NCI-H460 (cell line): ENCODE data around the gene TP53I13. TPM values are rescaled to one million over a fixed set of nuclear protein-coding genes. Genes with fewer than 3 reads are reported as not detected.

ENCODE experiments used
- DNase-seq: peaks from one replicate; pipeline ENCODE4 v3.0.0-alpha.2; 2016; ENCODE audit warnings: low read depth; ENCODE audit errors: extremely low read depth
- total RNA-seq: library from RNA; depleted of rRNA; stranded (reverse); fragments of >200 nt; shearing (Covaris generic); gene quantifications from 2 replicates; pipeline ENCODE4 v1.2.3, GENCODE V29; 2014

The TP53I13 gene
- total RNA-seq, 1 experiment from 2014 or later, result 65.2 TPM

DNA sequence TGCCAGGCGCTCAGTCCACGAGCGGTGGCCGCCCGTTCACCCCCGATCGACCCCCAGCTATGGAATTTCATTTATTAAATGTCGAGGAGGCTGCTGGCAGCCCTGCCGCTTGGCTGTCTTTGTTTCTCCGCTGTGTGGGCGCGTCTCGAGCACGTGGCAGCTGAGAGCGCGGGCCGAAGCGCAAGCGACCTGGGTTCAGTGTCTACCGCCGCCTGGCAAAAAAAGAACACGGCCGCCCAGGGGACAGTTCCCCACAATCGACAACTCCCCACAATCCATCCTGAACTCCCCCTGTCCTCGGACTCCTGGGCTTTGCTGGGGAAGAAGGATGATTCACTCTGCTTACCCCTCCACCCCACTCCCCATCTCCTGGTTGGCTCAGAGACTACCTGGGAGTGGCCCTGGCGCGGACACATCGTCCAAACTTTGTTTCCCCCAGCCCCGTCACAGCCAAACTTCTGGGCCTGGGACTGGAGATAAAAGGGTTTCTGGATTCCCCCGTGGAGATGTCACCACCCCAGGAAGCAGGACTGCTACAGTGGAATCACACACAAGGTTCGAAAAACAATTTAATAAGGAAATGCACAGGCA, 22.7 kb downstream of the TP53I13 start:
- DNase-seq, result no peak

DNA sequence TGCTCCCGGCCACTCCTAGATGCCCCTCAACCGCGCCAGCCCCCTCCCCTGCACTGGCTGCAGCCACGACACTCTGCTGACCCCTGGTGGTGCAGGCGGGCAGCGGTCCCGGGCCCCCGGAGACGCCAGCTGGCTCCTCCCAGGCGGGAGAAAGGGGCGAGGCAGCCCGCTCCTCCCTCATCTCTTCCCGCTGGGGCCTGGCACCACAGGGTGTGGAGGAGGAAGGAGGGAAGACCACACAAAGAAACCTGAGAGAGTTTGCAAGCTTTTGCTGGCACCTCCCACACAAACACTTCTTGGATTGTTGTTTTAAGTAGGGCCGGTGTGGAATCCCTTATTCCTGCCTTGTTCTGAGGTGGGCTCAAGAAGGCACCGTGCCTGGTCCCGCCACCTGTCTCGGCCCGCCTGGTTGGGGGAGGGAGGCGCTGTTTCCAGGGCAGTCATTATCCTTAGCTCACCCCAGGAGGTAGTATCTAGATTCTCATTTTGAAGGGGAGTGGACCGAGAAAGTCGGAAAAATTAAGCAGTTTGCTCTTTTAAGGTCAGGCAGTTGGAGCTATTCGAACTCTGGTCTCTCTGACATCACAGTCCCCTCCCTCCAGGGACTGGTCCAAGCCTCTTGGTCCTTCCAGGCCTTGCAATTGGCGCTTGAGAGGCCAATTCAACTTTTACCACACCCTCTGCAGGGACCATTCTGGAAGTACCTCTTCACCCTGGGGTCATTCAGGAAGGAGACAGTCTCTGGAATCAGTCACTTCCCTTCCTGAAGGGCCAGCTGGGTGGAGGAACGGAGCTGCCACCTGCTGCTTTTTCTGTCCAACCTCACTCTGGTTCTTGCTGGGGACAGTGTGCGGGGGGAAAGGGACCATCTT, 23.5 kb downstream of the TP53I13 start:
- DNase-seq, result peak; percentile 86

DNA sequence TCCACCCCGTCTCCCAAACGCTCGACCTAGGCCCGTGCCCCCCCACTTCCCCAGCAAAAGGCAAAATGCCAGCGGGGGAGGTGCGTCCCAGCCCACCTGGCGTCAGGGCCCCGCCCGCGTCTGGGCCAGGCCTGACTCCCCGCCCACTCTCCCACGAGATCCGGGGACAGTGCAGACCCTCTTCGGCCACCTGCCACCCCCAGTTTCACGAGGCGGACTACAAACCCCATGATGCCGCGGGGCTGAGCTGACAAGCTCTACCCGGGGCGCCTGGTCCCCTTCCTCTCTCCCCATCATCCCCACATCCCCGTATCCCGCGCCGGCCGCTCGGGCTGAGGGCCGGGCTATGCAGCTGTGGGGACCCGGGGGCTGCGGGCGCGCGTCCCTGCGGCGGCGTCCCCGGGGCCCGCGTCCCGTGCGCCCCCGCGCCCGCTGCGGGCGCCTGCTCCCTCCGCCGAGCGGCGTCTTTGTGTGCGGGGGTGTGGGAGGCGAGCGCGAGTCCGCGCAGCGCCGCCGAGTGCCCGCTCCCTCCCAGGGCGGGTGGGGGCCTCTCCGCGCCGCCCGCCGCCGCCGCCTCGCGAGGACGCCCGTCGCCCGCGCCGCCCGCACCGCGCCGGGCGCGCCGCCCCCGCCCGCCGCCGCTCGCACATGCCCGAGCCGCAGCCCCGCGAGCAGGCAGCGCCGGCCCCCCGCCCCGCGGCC, 24.5 kb downstream of the TP53I13 start, which contains the start of gene ANKRD13B:
Gene ANKRD13B, plus strand, starts transcription at position 283 of the 702 bp plus-strand sequence. CDS start 490 bp downstream, outside the sequence.
- DNase-seq, result no peak

DNA sequence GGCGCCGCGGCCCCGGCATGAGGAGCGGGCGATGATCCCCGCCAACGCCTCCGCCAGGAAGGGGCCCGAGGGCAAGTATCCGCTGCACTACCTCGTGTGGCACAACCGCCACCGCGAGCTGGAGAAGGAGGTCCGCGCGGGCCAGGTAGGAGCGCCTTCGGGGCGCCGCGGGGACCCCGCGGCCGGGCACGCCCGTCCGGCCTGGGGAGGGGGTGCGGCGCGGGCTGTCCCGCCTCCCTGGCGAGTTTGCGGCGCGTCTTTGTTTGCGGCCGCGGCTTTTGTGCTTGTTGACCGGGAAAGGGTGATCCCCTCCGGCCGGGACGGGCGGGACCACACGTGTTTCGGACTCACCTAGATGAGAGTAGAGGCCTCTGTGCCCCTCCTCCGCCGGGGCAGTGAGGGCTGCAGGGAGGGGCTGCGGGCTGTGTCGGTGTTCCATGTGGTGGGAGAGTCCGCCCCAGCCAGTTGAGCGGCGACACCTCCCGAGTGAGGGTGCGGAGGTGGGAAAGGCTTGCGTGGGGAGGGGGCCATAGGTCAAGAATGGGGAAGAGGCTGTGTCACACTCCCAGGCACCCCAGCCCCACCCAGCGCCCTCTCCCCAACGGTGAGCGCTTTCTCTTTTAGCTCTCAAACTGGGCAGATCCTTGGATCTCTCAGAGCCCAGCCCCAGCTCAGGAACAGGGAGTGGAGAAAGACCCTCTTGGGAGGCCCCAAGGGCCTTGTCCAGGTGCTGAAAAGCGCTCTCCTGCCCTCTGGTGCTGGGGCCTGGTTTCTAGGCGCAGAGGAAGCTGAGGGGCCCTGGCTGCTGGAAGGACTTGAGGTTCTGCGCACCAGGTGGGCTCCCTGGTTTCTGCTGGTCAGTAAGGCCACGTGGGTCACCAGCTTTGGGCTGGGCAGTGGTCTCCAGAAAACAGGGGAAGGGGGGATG, 25.4 kb downstream of the TP53I13 start:
- no peak for DNase-seq

DNA sequence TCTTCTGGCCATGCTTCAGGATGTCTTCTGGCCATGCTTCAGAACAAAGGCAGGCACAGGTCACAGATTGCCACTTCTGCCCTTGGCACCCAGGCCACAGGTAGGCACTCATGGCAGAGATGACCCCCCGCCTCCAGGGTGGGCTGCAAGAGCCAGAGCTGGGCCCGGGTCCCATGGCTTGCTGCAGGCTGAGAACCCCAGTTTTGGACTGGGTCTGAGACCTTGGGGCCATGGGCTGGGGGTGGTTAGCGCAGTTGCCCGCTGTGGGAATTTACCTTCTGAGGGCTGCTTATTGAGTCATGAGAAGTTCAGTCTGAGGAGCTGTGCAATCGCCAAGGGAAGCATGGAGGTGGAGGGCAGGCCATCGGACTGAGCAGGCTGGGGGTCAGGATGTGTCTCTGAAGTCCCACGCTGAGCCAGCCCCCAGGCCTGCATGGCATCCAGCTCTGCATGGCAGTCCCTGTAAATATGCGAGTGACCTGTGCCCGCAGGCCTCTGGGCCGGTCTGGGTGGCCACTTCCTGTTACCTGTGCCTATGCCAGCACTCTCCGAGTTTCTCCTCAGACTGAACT, 26.1 kb downstream of the TP53I13 start:
- DNase-seq, result no peak

DNA sequence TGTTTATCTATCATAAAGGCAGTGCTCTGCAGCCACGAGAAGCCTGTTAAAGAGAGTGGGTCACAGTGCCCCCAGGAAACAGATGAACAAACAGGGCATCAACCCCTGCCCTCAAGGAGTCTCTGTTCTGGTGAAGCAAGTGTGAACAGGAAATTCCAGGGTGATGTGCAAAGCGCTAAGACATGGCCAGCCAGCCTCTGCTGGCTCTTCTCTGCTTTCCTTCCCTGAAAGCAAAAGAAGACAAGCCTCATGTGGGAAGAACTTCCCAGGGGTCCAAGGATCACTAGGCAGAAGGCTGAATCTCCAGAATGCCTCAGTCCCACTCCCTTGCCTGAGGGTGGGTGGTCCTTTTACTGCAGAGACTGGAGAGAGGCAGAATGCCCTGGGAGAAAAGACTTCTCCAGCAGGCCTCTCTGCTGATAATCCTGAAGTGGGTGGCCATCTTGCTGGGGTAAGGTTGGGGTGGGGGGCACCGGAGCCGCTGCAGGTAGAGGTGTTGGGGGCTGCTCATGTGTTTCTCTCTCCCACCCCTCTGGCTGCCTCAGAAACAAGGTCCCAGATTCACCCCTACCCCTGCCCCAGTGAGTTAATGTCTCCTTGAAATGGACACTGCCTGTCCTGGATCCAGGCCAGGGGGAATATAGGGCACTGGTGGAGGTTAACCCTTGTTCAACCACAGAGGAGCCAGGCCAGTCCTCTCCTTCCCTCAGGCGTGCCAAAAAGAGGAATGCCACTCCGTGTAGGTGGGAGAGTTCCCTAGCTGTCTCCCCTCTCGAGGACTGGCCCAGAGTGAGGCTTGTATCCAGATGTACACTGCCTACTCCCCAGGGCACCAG, 26.8 kb downstream of the TP53I13 start:
- no peak for DNase-seq

DNA sequence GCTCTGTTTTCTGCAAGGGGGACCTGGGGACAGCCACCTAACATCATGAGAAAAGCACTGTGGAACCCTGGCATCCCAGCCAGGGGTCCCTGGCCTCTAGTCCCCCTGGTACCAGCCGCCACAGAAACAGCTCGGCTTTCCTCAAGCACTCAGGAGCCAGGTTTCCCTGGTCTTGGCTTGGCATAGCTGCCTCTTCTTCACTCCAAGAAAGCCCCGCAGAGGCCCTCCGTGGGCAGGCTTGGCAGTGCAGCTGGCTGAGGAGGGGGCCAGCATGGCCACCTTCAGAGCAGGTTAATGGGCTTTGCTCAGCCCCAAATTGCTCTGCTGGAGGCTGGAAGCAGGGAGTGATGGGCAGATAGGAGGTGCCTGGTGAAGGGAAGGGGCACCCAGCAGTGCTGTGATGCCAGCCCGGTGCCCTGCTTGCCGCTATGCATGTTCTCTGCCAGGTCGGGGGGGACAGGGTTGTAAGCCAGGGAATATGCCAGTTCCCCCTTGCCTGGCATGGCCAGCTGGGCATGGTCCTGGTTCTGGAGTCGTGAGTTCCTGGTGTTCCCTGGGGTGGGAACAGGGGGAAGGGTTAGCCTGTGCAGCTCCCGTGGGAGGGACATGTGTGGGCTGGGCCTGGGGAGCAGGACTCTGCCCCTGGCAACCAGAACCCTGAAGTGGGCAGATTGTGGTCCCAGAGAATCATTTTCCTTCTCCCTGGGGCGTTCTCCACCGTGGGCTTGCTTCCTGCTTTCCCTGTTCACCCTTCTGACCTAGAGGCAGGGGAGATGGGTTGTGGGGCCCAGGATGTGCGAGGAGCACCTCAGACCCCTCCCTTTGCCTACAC, 27.7 kb downstream of the TP53I13 start:
- no peak for DNase-seq

DNA sequence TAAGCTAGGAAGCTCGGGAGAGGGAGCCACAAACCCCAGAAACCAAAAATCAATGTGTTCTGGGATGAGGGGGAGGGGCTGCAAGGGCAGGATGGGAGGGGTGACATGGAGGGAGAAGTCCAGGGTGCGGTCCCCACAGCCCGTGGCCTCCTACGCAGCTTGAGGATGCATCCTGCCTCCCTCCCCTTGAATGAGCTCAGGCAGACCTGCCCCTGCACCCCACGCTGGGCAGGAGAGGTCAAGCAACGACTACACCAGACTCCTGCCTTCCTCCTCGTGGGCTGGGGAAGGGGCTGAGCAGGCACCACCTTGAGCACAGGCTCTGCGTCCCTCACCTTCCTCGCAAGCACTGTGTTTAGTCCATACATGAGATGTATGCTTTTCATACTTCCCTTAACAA, 28.3 kb downstream of the TP53I13 start:
- DNase-seq, result no peak

DNA sequence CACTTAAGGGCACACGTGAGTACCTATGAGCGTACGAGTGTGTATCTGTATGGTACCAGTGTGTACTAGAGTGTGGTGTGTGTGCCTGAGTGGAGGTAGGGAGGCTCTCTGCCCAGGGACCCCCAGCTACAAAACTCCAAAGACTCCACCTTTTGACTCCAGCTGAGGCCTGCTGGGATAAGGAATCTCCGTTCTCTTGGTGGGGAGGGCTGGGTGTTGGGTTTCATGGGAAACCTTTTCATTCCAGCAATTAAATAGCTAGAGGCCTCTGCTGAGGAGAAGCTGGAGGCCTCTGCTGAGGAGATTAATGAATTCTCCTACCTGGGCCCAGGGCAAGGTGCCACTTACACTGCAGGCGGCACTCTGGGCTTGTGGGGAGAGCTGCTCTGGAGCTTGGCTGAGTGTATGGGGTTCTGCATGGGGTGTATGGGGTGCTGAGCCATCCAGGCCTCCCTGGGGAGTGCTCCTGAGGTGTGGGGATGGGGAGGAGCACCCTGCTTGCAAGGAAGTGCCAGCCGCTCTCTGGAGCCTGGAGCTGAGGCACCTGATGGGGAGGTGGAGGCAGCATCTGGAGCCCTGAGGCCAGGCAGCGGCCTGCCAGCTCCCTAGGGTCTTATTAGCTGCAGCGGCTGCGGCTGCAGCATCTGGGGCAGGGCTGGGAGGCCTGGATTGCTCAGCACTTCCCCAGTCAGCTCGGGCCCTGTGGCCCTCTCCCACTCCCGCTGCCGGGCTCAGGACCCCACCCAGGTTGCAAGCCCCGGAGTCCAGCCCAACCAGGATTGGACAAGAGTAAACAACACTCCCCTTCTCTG, 29.1 kb downstream of the TP53I13 start:
- no peak for DNase-seq

DNA sequence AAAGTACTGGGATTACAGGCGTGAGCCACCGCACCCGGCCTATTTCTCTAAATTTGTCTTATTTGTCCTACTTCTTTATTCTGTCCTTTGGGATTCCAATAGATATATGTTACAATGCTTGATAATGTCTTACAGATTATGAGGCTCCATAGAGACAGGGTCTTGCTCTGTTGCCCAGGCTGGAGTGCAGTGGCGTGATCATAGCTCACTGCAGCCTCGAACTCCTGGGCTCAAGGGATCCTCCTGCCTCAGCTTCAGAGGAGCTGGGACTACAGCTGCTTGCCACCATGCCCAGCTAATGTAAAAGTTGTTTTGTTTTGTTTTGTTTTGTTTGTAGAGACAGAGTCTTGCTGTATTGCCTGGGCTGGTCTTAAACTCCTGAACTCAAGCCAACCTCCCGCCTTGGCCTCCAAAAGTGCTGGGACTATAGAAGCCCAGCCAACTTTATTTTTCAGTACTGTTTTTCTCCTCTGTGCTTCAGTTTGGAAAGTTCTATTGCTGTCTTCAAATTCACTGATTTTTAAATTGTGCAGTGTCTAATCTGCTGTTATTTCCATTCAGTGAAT, 34.7 kb downstream of the TP53I13 start:
- no peak for DNase-seq

DNA sequence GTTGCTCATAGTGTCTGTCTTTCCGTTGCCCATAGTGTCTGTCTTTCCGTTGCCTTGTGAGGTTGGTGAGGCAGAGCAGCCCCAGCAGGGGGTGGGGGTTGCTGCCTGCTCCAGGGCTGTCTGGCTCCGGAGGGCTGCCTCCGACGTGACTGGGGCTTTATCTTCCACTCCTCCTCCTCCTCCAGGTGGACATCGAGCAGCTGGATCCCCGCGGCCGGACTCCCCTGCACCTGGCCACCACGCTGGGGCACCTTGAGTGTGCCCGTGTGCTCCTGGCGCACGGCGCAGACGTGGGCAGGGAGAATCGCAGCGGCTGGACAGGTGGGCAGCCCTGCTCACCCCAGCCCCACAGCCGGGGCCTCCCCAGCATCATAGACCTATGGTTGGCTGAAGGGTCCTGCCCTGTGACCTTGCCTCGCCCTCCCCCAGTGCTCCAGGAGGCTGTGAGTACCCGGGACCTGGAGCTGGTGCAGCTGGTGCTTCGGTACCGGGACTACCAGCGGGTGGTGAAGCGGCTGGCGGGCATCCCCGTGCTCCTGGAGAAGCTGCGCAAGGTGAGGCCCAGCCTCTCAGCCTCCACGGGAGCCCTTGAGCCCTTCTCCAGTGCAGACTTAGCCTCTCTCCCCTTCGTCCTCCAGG, 39.2 kb downstream of the TP53I13 start:
- DNase-seq, result no peak

DNA sequence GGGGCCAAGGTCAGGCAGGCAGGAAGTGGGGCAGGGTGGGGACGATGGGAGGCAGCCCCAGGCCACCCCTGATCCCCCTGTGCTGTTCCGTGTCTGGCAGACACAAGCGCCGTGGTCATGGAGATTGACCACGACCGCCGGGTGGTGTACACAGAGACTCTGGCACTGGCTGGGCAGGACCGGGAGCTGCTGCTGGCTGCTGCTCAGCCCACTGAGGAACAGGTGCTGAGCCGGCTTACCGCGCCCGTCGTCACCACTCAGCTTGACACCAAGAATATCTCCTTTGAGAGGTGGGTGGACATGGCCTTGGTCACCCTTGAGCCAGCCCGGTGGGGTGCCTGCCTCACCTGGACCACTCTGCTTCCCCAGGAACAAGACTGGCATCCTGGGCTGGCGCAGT, 40.5 kb downstream of the TP53I13 start:
- DNase-seq, result no peak

DNA sequence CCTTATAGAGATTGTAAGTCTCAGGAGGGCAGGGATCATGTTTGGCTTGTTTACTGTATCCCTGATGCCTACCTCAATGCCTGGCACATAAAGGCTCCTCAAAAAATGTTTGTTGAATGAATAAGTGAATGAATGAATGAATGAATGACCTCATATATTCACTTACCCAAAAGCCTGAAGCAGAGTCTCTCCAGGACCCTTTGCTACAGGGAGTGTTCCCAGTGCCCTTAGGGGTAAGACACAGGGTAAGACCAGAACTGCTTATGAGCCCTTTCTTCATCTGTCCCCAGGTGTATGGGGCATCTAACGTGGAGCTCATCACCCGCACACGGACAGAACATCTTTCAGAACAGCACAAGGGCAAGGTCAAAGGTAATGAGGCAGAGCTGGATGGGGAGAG, 41.9 kb downstream of the TP53I13 start:
- no peak for DNase-seq

DNA sequence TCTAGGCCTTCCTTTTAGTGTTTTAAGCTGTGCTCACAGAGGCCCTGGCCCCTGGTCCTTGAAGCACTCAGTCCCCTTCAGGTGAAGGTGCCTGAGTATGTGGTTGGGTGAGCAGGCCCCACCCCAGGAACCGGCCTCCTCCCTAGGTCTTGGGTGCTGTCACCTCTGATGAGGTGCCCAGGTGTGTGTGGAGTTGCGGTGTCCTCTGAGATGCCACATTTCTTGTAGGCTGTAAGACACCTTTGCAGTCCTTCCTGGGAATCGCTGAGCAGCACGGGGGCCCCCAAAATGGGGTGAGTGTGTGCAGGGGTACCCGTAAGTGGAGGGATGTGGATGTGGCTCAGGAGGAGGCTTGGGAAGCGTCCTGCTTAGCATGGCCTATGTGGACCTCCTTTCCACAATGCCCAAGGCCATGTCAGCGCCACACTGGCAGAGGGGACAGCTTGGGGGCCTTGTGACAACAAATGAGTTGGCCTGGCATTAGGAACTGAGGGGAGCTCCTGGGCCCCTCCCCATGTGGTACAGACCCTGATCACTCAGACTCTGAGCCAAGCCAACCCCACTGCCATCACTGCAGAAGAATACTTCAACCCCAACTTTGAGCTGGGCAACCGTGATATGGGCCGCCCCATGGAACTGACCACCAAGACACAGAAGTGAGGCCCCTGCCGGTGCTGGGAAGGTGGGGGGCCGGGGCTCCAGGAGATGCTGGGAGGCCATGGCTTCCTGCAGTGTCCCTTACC, 43.0 kb downstream of the TP53I13 start:
- no peak for DNase-seq

DNA sequence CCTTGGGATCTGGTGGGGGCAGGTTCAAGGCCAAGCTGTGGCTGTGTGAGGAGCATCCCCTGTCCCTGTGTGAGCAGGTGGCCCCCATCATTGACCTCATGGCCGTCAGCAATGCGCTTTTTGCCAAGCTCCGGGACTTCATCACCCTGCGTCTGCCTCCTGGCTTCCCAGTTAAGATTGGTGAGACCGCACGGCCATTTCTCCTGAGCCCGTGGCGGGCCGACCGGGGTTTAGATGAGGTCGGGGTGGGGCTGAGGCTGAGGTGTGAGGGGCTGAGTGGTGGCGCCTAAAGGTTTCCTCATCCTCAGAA, 43.5 kb downstream of the TP53I13 start:
- DNase-seq, result no peak
